Mucosa of rectum (tissue), 2 donors: ENCODE data around the gene KIF5C.
"Not testable (repeated sequence)": the region's sequence is repeated elsewhere in the genome, so short reads cannot be mapped to it uniquely, and the experiment has no call there.

ENCODE experiments used
- H3K27ac ChIP-seq, 2 donors: one replicate each; pipeline ENCODE4 v1.7.0; 2013; ENCODE audit warnings: inconsistent platforms in 2 of 2, low read depth in 2 of 2, low read length in 2 of 2
- H3K27me3 ChIP-seq, 2 donors: one replicate each; pipeline ENCODE4 v1.7.0; 2013; ENCODE audit warnings: low read length in 2 of 2; ENCODE audit not compliant: control insufficient read depth in 2 of 2, insufficient read depth in 2 of 2
- H3K36me3 ChIP-seq, 2 donors: one replicate each; pipeline ENCODE4 v1.7.0; 2013; ENCODE audit warnings: low read length in 2 of 2; ENCODE audit not compliant: control insufficient read depth in 2 of 2, insufficient read depth in 2 of 2
- H3K4me1 ChIP-seq, 2 donors: one replicate each; pipeline ENCODE4 v1.7.0; 2013; ENCODE audit warnings: low read length in 2 of 2, mild to moderate bottlenecking in 1 of 2; ENCODE audit not compliant: control insufficient read depth in 2 of 2, insufficient read depth in 2 of 2
- H3K4me3 ChIP-seq, 2 donors: one replicate each; pipeline ENCODE4 v1.7.0; 2013; ENCODE audit warnings: low read length in 2 of 2
- H3K9ac ChIP-seq, 2 donors: one replicate each; pipeline ENCODE4 v1.7.0; 2013; ENCODE audit warnings: low read length in 2 of 2, low read depth in 1 of 2, mild to moderate bottlenecking in 1 of 2
- H3K9me3 ChIP-seq, 2 donors: one replicate each; pipeline ENCODE4 v1.7.0; 2013; ENCODE audit warnings: low read length in 2 of 2; ENCODE audit not compliant: control insufficient read depth in 2 of 2
- donor health status: healthy.
- donor health status: Normal muscosa, but diverticular disease.

The KIF5C gene

GRCh38 chr2:148968776-148969319 is 93.8 kb downstream of the KIF5C start:
- H3K27ac ChIP-seq: no peak overlapping the region
- H3K9ac ChIP-seq: no peak overlapping the region
- H3K36me3 ChIP-seq: no peaks in the 10 kb centered on the region
- no peak overlapping the region for H3K4me3 ChIP-seq
- H3K4me1 ChIP-seq: no peaks in the 10 kb centered on the region
- H3K27me3 ChIP-seq: no peaks in the 10 kb centered on the region
- no peaks in the 10 kb centered on the region for H3K9me3 ChIP-seq

- no peaks in the 10 kb centered on the region for H3K9me3 ChIP-seq
- no peak overlapping the region for H3K9ac ChIP-seq
- H3K27me3 ChIP-seq: no peaks in the 10 kb centered on the region
- H3K27ac ChIP-seq: no peak overlapping the region
- no peak overlapping the region for H3K4me3 ChIP-seq
- H3K4me1 ChIP-seq: no peaks in the 10 kb centered on the region
- no peaks in the 10 kb centered on the region for H3K36me3 ChIP-seq
These were observed 94.6 kb downstream of the KIF5C start for GRCh38 chr2:148969659-148970061.

- H3K36me3 ChIP-seq: no peaks in the 10 kb centered on the region
- H3K9me3 ChIP-seq: no peaks in the 10 kb centered on the region
- H3K9ac ChIP-seq: no peak overlapping the region
- no peaks in the 10 kb centered on the region for H3K4me1 ChIP-seq
- H3K4me3 ChIP-seq: no peak overlapping the region
- no peaks in the 10 kb centered on the region for H3K27me3 ChIP-seq
- no peak overlapping the region for H3K27ac ChIP-seq
These were observed 95.4 kb downstream of the KIF5C start for GRCh38 chr2:148970385-148970784.

- no peak overlapping the region for H3K9ac ChIP-seq
- no peaks in the 10 kb centered on the region for H3K27me3 ChIP-seq
- H3K4me3 ChIP-seq: no peak overlapping the region
- H3K36me3 ChIP-seq: no peaks in the 10 kb centered on the region
- H3K9me3 ChIP-seq: no peaks in the 10 kb centered on the region
- H3K27ac ChIP-seq: no peak overlapping the region
- no peaks in the 10 kb centered on the region for H3K4me1 ChIP-seq
These were observed 96.5 kb downstream of the KIF5C start for GRCh38 chr2:148971547-148971946.

GRCh38 chr2:148974095-148974494 is 99.1 kb downstream of the KIF5C start:
- H3K9ac ChIP-seq: no peak overlapping the region
- no peaks in the 10 kb centered on the region for H3K4me1 ChIP-seq
- H3K4me3 ChIP-seq: no peak overlapping the region

GRCh38 chr2:148978026-148978685 is 103.1 kb downstream of the KIF5C start:
- no peak overlapping the region for H3K27ac ChIP-seq
- no peak overlapping the region for H3K4me3 ChIP-seq
- H3K9ac ChIP-seq: no peak overlapping the region
- H3K36me3 ChIP-seq: no peaks in the 10 kb centered on the region
- no peaks in the 10 kb centered on the region for H3K4me1 ChIP-seq
- H3K27me3 ChIP-seq: no peaks in the 10 kb centered on the region
- no peaks in the 10 kb centered on the region for H3K9me3 ChIP-seq

More at GRCh38 chr2:148974095-148974494, 99.1 kb downstream of the KIF5C start:
- no peaks in the 10 kb centered on the region for H3K27me3 ChIP-seq
- no peak overlapping the region for H3K27ac ChIP-seq
- no peaks in the 10 kb centered on the region for H3K9me3 ChIP-seq
- no peaks in the 10 kb centered on the region for H3K36me3 ChIP-seq

GRCh38 chr2:148978706-148979105 is 103.7 kb downstream of the KIF5C start:
- Histone ChIP-seq H3K27me3 (no peaks in the 10 kb centered on the region), H3K27ac (no peak overlapping the region), H3K36me3 (no peaks in the 10 kb centered on the region), H3K9me3 (no peaks in the 10 kb centered on the region), H3K9ac (no peak overlapping the region), H3K4me1 (no peaks in the 10 kb centered on the region), H3K4me3 (no peak overlapping the region)

- Histone ChIP-seq H3K9me3 (no peaks in the 10 kb centered on the region), H3K4me1 (no peaks in the 10 kb centered on the region), H3K4me3 (no peak overlapping the region), H3K27ac (no peak overlapping the region), H3K27me3 (no peaks in the 10 kb centered on the region), H3K36me3 (no peaks in the 10 kb centered on the region), H3K9ac (no peak overlapping the region)
These were observed 104.3 kb downstream of the KIF5C start for GRCh38 chr2:148979164-148979918.

GRCh38 chr2:148979919-148980277 is 104.9 kb downstream of the KIF5C start:
- no peaks in the 10 kb centered on the region for H3K36me3 ChIP-seq
- no peaks in the 10 kb centered on the region for H3K9me3 ChIP-seq
- H3K4me3 ChIP-seq: no peak overlapping the region
- H3K4me1 ChIP-seq: no peaks in the 10 kb centered on the region
- H3K27me3 ChIP-seq: no peaks in the 10 kb centered on the region
- no peak overlapping the region for H3K27ac ChIP-seq
- H3K9ac ChIP-seq: no peak overlapping the region

GRCh38 chr2:148980496-148980895 is 105.5 kb downstream of the KIF5C start:
- not testable (repeated sequence) for H3K27ac ChIP-seq, H3K9ac ChIP-seq, H3K27me3 ChIP-seq, H3K4me1 ChIP-seq, H3K36me3 ChIP-seq, H3K4me3 ChIP-seq, H3K9me3 ChIP-seq
